HepG2 (cell line): ENCODE results near the gene SERPINI1. TPM values are rescaled to one million over a fixed set of nuclear protein-coding genes. Genes with fewer than 3 reads are reported as not detected.

ENCODE experiments used
- ATAC-seq: fragments of 200-7000 bp; cut with Tn5 transposase; 3 replicates; pipeline ENCODE4 v1.9.1; 2020; ENCODE audit warnings: mild to moderate bottlenecking, moderate library complexity
- BruUV-seq: library from RNA; stranded (reverse); fragments of 400-500 nt; replicated peaks from 2 replicates; lab custom pipeline; 2021; lab: Mats Ljungman, UMichigan
- CTCF ChIA-PET: fragments of 300-600 bp; formaldehyde crosslinking; extraction: SDS; loops from one replicate; lab custom pipeline; 2021; ENCODE audit warnings: low total read pairs, inconsistent platforms, low intra/inter-chr PET ratio; lab: Yijun Ruan, JAX
- POLR2A ChIA-PET: fragments of 350-600 bp; sonication (Branson Sonifier 250); formaldehyde crosslinking; loops from one replicate; lab custom pipeline; 2020; ENCODE audit warnings: antibody characterized with exemption, inconsistent platforms; lab: Yijun Ruan, JAX
- DNase-seq: peaks from one replicate; pipeline ENCODE4 v3.0.0-alpha.2; 2015; ENCODE audit warnings: low spot score
- FAIRE-seq: peaks from 3 replicates; lab custom pipeline; 2011; peaks lifted over from hg19 to GRCh38; lab: Jason Lieb, UNC
- H2AFZ ChIP-seq: one replicate; pipeline ENCODE4 v1.6.1; 2011; ENCODE audit warnings: low read length, inconsistent platforms
- H3K27ac ChIP-seq: fragments of 300-600 bp; 3 replicates; pipeline ENCODE4 v1.8.0; 2011; ENCODE audit warnings: mixed run types, mild to moderate bottlenecking, mixed read lengths, low read length, inconsistent platforms; ENCODE audit not compliant: insufficient read depth; ENCODE audit errors: extremely low read length
- H3K27me3 ChIP-seq, 2 experiments: fragments of 200-600 bp in 1 of 2; 2 replicates in 1 of 2; 3 replicates in 1 of 2; pipeline versions ENCODE4 v1.6.0 to v1.8.0; 2011; ENCODE audit warnings: low read length in 2 of 2, mild to moderate bottlenecking in 2 of 2, moderate library complexity in 2 of 2, inconsistent platforms in 1 of 2; ENCODE audit not compliant: insufficient read depth in 2 of 2, control insufficient read depth in 1 of 2
- H3K36me3 ChIP-seq, 2 experiments: fragments of 200-600 bp in 1 of 2; replicated peaks in 1 of 2; 2 replicates in 1 of 2; 3 replicates in 1 of 2; pipeline versions ENCODE4 v1.5.1 to v1.8.0; 2011; ENCODE audit warnings: low read length in 2 of 2, inconsistent platforms in 1 of 2; ENCODE audit not compliant: insufficient read depth in 2 of 2, control insufficient read depth in 1 of 2
- H3K4me1 ChIP-seq: 2 replicates; pipeline ENCODE4 v1.5.1; 2012; ENCODE audit warnings: low read length, inconsistent platforms; ENCODE audit not compliant: insufficient read depth
- H3K4me2 ChIP-seq: 2 replicates; pipeline ENCODE4 v1.6.0; 2011; ENCODE audit warnings: low read depth, low read length, inconsistent platforms
- H3K4me3 ChIP-seq, 3 experiments: fragments of 200-600 bp in 1 of 3; sonication (generic), shearing (Covaris generic) in 1 of 3; replicated peaks in 1 of 3; 2 replicates each; pipeline ENCODE4 v1.5.1; 2011 to 2016; ENCODE audit warnings: low read length in 3 of 3, inconsistent platforms in 2 of 3, low read depth in 2 of 3, mild to moderate bottlenecking in 2 of 3, control low read depth in 1 of 3, mixed read lengths in 1 of 3; ENCODE audit not compliant: insufficient read depth in 1 of 3
- H3K79me2 ChIP-seq: one replicate; pipeline ENCODE4 v1.6.1; 2011; ENCODE audit warnings: low read length, inconsistent platforms; ENCODE audit not compliant: insufficient read depth
- H3K9ac ChIP-seq: 2 replicates; pipeline ENCODE4 v1.6.0; 2011; ENCODE audit warnings: mild to moderate bottlenecking, low read depth, low read length, inconsistent platforms; ENCODE audit not compliant: insufficient read depth
- H3K9me3 ChIP-seq: 2 replicates; pipeline ENCODE4 v1.5.1; 2012; ENCODE audit warnings: mild to moderate bottlenecking, low read length
- H4K20me1 ChIP-seq: 2 replicates; pipeline ENCODE4 v1.6.0; 2011; ENCODE audit warnings: inconsistent platforms, mild to moderate bottlenecking, low read length, moderate library complexity; ENCODE audit not compliant: insufficient read depth
- AHR ChIP-seq: IDR thresholded peaks from 2 replicates; pipeline ENCODE4 v1.6.1; 2018; ENCODE audit warnings: missing genetic modification reagents, missing compliant biosample characterization
- CREBL2 ChIP-seq: sonication (generic); formaldehyde crosslinking; IDR thresholded peaks from 2 replicates; pipeline ENCODE4 v1.8.1; 2023; ENCODE audit warnings: missing genetic modification reagents, mild to moderate bottlenecking, borderline replicate concordance
- EHMT2 ChIP-seq: fragments of 200-600 bp; sonication (generic); IDR thresholded peaks from 2 replicates; pipeline ENCODE4 v1.7.0; 2017; ENCODE audit warnings: antibody characterized with exemption, low read depth, low read length, borderline replicate concordance
- GFI1 ChIP-seq: sonication (generic); formaldehyde crosslinking; IDR thresholded peaks from 2 replicates; pipeline ENCODE4 v1.5.0; 2020; ENCODE audit warnings: missing genetic modification reagents, mild to moderate bottlenecking, borderline replicate concordance
- GLI4 ChIP-seq: sonication (generic); formaldehyde crosslinking; IDR thresholded peaks from 2 replicates; pipeline ENCODE4 v1.5.1; 2020; ENCODE audit warnings: missing genetic modification reagents, mild to moderate bottlenecking, moderate library complexity, borderline replicate concordance
- KIAA2018 ChIP-seq: sonication (generic); formaldehyde crosslinking; IDR thresholded peaks from 2 replicates; pipeline ENCODE4 v1.5.0; 2020; ENCODE audit warnings: mild to moderate bottlenecking, missing genetic modification reagents, borderline replicate concordance
- SKI ChIP-seq: fragments of 450-650 bp; IDR thresholded peaks from one replicate; pipeline ENCODE4 v1.6.1; 2018; ENCODE audit warnings: mild to moderate bottlenecking; ENCODE audit not compliant: partially characterized antibody
- ZNF138 ChIP-seq: sonication (generic); formaldehyde crosslinking; IDR thresholded peaks from 2 replicates; pipeline ENCODE4 v1.5.0; 2020; ENCODE audit warnings: mild to moderate bottlenecking, low read depth, missing genetic modification reagents
- ZNF512 ChIP-seq: sonication (generic); formaldehyde crosslinking; IDR thresholded peaks from 2 replicates; pipeline ENCODE4 v1.4.0; 2020; ENCODE audit warnings: mild to moderate bottlenecking, missing genetic modification reagents
- ZNF891 ChIP-seq: sonication (generic); formaldehyde crosslinking; IDR thresholded peaks from 2 replicates; pipeline ENCODE4 v1.5.0; 2020; ENCODE audit warnings: mild to moderate bottlenecking, missing genetic modification reagents
- WGBS: methylation state at CpG from one replicate; pipeline ENCODE4 v1.1.6; 2017; ENCODE audit warnings: low lambda C conversion rate; 5-methylcytosine and 5-hydroxymethylcytosine counted together
- in situ Hi-C: cut with HindIII; loops from 2 replicates; pipeline ENCODE4 v1.10.0; 2017; ENCODE audit warnings: low pct_unique_long_range_greater_than_20kb; ENCODE audit not compliant: extremely low pct_ligation_motif_present
- intact Hi-C: fragments of 100-400 bp; cut with micrococcal nuclease; formaldehyde crosslinking; loops from one replicate; pipeline ENCODE4 v1.10.0; 2022; ENCODE audit not compliant: unreplicated experiment
- polyA plus RNA-seq, 8 experiments: library from polyadenylated mRNA; depleted of rRNA in 3 of 8; stranded (reverse) in 7 of 8; unstranded in 1 of 8; fragments of >200 nt; fragmentation: Illumina TruSeq in 4 of 8; extraction: Trizol in 4 of 8; gene quantifications; 2 replicates each; pipeline versions ENCODE4 v1.2.1 to v1.2.3, GENCODE V29; 2011 to 2016; ENCODE audit warnings: low read depth in 4 of 8, missing spikeins in 1 of 8, mixed read lengths in 1 of 8; ENCODE audit not compliant: insufficient read depth in 1 of 8
- total RNA-seq, 5 experiments: library from RNA; depleted of rRNA; stranded (reverse); fragments of >200 nt; fragmentation: Illumina TruSeq; extraction: Trizol; gene quantifications; 2 replicates each; pipeline ENCODE4 v1.2.3, GENCODE V29; 2016; ENCODE audit warnings: low read depth in 1 of 5

Gene SERPINI1
- total and polyA plus RNA-seq, 2 of the 13 experiments (the other 11 are each of a cell fraction or from before 2014, with no cell fraction given), result 14.7 to 58.0 TPM

GRCh38 chr3:167723872-167724271 lies 11.6 kb upstream of the SERPINI1 start:
- H3K36me3 ChIP-seq, result peaks cover 1 to 5% of the 10 kb centered on the region in 2 experiments; a peak in 3 of 5 replicates
- H3K4me1 ChIP-seq, result peaks cover 18% of the 10 kb centered on the region
- ChIA-PET CTCF (no interaction called here), POLR2A (interaction anchor here (1.3 kb wide), 1 partner anchor 11 kb away, joined by 3 read pairs; the partner anchor contains the start of genes PDCD10 and SERPINI1)
- peaks cover 75% of the 10 kb centered on the region for H3K79me2 ChIP-seq
- no TSS peak for BruUV-seq
- 100% methylated on average over 3 of the region's 3 CpGs for WGBS
- no peak overlapping the region for H3K4me2 ChIP-seq
- no peaks in the 10 kb centered on the region for H3K9me3 ChIP-seq
- DNase-seq (no peak), ATAC-seq (no peak), FAIRE-seq (no peak)
- no peak for TF ChIP-seq ZNF138 (CRISPR knock-in tag)
- no peak for TF ChIP-seq ZNF512 (CRISPR knock-in tag)
- TF ChIP-seq GFI1 (CRISPR knock-in tag), result no peak
- TF ChIP-seq EHMT2, result no peak
- TF ChIP-seq KIAA2018 (CRISPR knock-in tag), result no peak
- TF ChIP-seq ZNF891 (CRISPR knock-in tag), result no peak
- TF ChIP-seq CREBL2 (CRISPR knock-in tag), result no peak
- no peak for TF ChIP-seq AHR (CRISPR knock-in tag)
- TF ChIP-seq GLI4, result no peak
- no peak for TF ChIP-seq SKI
- in situ Hi-C loops, result no loop called here
- intact Hi-C loops, result no loop called here
- H2AFZ ChIP-seq, result no peak overlapping the region
- no peak overlapping the region for H3K4me3 ChIP-seq
- H3K27ac ChIP-seq, result no peak overlapping the region
- H4K20me1 ChIP-seq, result peaks cover 9% of the 10 kb centered on the region; the same call in 1 of the 2 replicates
- H3K27me3 ChIP-seq, result no peaks in the 10 kb centered on the region
- no peak overlapping the region for H3K9ac ChIP-seq
